NCI-H1930 (cell line): ENCODE results near the gene DNAJB11.

Source experiments
- DNase-seq, 2 experiments: peaks; one replicate each; lab custom pipeline; 2025; lab: John Stamatoyannopoulos, UW

Gene DNAJB11

DNA sequence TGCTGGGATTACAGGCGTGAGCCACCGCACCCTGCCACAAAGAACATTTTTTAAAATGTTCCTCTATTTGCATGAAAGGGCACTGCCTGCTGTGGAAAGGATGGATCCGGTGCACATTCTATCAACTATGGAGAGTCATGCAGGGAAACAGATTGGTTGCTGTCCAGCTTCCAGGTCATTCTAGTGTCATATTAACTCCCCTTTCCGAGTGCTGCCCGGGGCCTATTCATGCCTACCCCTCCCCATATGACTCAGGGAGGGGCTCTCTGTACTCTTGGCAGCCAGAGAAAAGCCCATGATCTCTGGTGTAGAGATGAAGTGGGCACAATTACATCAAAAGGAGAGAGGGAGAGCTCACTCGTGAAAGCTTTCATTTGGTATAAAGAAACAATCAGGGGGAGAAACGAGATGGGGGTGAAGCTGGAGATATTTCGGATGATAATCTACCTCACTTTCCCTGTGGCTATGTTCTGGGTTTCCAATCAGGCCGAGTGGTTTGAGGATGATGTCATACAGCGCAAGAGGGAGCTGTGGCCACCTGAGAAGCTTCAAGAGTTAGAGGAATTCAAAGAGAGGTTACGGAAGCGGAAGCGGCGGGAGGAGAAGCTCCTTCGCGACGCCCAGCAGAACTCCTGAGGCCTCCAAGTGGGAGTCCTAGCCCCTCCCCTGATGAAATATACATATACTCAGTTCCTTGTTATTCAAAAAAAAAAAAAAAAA lies 26.2 kb downstream of the DNAJB11 start:
- no peak for DNase-seq

DNA sequence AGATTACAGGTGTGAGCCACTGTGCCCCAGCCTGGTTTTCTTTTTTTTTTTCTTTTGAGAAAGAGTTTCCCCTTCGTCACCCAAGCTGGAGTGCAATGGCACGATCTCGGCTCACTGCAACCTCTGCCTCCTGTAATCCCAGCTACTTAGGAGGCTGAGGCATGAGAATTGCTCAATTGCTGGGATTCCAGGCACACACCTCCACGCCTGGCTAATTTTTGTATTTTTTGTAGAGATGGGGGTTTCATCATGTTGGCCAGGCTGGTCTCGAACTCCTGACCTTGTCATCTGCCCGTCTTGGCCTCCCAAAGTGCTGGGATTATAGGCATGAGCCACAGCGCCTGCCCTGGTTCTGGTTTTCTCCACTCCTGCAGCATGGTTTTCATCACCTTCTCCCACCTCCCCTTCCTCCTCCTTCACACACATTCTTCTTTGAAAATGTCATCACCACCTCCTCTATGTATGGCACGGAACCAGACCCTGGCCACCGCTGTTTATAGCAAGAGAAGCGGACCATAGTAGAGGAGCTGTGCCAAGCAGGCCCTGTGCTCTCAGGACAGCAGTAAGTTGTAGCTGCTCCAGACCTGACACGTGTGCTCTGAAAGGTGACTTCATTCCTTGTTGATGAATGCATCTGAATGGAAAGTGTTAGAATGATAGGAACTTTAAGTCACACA lies 27.7 kb downstream of the DNAJB11 start:
- DNase-seq: no peak

DNA sequence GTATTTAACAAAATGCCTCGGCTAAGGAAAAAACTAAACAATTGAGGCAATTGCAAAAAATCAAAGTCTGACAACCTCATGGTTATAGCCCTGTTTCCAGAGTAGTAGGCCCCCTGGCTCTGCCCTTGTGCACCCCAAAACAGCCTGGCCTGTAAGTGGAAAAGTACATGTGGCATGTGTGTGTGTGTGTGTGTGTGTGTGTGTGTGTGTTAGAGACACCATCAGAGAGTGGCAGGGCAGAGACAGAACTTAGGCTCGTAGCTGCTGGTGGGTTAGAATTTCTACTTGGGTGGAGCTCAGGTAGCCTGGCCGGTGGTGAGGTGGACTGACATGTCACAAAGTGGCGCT lies 28.2 kb downstream of the DNAJB11 start:
- no peak for DNase-seq

DNA sequence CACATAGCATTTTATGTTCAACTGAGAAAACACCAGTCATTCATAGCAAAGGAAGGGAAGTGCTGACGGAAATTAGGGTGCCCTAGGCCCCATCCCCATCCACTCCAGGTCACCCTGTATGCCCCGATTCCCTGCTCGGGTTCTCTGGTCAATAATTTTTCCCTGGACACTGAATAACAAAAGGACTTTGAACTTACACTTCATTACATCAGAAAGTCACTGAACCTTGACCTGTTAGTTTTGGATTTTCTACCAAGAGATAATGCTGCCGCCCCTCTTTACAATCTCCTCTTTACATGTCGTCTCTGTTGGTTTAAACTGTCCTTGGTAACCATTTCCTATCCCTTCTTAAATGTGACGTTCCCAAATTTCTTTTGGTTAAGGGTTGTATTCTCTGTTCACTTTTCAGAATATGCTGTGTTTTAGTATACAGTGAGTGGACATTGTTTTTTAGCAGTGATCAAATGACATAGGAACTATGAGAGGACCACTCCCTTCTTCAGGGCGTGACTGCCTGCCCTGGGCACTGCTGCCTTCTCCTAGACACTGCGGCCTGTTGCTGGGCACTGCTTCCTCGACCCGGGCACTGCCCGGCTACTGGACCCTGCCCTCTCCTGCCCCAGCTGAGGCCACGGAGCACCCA lies 28.7 kb downstream of the DNAJB11 start:
- DNase-seq: no peak

DNA sequence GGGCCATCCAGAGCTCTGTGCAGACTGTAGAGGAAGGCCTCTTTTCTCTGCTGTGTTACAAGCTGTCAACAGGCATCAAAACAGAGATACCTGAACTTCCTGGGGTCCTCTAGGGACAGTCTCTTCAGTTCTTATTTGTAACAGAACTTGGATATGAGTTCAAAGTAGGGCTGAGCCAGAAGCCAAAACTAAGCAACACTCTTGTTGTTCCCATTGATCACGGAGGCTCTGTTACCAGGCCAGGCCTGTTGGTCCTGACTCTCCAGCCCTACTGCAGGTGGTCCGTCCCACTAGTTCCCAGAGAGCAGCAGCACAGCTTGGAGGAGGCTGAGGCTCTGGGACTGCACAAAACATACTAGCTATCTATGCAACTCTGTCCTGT lies 29.3 kb downstream of the DNAJB11 start:
- no peak for DNase-seq

DNA sequence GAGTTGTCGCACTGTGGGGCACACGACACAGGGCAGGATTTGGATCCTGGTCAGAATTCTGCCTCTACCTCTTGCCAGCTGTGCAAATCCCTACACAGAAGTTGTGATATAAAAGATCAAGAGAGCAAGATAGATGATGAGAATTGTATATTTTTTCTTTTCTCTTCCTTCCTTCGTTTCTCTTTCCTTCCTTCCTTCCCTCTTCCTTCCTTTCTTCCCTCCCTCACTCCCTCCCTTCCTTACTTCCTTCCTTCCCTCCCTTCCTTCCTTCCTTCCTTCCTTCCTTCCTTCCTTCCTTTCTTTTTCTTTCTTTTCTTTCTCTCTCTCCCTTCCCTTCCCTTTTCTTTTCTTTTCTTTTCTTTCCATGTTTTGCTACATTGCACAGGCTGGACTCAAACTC lies 30.4 kb downstream of the DNAJB11 start:
- DNase-seq: no peak

DNA sequence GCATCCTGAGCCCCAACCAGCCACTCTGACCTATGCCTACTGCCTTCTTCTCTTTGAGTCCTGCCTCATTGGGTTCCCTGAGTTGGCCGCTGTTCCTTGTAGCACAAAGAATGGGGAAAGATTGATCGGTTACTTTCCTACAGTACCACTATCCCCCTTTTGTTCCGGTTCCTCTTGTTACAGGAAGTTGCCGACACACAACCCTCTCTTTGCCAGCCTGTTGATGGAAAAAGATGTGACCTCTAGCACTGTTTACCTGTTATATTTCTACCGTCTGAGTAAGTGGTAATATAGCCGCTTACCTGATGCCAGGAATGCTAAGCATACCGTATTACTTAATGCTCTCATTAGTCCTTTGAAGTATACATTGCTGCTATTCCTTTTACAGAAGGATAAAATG lies 32.6 kb downstream of the DNAJB11 start:
- no peak for DNase-seq

DNA sequence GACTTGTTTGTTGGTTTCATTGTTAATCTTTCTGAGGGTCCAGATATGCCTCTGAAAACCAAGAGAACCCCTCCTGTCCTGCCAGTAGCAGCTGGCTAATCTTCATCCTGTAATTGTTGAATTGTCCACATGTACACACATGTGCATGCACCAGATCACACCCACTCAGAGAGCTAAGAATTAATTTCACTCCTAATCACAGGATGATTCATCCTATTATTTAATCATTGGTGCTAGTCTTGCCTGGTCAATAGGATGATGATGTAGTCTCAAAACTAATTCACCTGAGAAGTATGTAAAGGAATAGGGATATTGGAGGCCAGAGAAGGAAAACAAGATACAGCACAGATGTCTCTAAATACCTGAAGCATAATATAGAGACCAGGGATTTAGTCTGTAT lies 34.6 kb downstream of the DNAJB11 start:
- no peak for DNase-seq

DNA sequence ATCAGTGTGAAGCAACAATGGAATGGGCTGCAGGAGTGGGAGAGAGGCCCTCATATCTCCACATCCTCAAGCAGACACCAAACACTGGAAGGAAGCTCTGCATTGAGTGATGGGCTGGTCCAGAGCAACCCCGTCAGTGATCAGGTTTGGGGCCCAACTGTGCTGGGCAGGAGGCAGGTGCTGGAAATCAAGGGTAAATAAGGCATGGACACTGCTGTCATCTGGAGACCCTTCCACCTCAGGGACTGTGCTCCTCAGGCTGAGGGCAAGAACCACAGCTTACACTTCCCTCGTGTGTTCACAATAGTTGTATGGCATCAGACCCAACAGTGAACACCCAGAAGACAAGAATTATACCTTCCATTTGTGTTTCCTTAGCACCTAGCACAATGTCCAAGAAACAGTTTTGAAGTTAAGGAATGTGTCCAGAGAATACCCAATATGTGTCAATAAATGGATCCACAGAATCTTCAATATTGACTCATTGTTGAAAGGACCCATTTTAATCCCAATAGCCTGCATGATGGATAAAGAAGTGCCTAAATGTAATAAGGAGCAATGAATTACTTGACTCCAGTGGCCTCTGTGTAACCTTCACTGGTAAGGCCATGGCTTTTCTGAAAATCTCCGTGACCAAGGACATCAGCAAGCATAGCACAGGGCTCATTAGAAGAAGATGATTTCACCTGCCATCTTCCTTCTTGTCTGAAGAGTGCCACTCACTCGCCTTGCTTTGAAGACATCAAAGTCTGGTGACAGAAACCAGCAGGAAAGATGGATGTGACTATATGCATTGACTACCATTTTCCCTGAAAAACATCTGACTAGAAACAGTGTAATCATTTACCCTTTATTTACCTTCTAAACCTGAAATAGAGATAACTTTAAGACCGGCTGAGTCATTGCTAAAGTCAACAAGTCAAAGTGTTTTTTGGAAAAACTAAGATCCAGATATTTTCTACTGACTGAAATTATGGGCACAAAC lies 35.3 kb downstream of the DNAJB11 start:
- no peak for DNase-seq

DNA sequence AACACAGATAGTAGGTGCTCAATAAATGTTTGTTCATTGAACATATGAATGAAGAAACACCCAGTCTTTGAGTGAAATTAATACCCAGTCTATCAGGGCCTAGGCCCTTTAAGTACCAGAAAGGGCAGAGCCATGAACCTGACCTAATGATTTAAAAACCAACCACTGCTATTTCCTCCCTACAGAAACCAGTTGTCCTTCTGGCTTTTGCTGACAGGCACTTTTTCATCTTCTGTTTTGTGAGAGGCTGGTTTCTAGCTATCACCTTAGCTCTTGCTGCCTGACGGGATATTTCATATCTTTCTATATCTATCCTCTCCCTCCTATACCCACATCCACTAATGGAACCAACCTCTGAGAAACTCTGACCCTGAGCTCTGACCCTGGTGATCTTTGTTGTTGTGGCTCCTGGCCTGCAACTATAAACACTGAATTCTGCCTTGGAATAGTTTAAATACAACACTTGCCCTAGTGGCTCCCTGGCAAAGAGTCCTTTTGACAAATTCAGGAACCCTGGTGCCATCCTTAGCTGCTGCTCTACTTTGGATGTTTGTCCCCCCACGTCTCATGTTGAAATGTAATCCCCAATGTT lies 38.2 kb downstream of the DNAJB11 start:
- no peak for DNase-seq

DNA sequence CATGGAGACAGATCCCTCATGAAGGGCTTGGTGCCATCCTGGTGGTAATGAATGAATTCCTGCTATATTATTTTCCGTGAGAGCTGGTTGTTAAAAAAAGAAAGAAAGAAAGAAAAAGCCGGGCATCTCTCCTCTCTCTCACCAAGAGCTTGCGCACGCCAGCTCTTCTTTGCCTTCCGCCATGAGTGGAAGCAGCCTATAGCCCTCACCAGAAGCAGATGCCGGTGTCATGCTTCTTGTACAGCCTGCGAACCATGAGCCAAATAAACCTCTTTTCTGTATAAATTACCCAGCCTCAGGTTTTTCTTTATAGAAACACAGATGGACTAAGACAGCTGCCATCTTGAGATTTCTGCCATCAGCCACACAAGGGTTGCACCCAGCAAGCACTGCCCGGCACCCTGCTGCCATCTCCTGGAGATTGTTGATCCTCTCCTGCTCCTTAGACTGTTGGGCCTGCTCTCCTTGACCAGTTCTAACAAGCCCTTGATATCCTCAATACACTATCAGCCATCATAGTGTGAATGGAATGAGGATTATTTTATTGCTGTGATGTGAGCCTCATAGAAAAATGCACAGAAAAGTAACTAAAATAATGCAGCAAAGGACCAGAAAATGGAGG lies 38.8 kb downstream of the DNAJB11 start:
- no peak for DNase-seq

DNA sequence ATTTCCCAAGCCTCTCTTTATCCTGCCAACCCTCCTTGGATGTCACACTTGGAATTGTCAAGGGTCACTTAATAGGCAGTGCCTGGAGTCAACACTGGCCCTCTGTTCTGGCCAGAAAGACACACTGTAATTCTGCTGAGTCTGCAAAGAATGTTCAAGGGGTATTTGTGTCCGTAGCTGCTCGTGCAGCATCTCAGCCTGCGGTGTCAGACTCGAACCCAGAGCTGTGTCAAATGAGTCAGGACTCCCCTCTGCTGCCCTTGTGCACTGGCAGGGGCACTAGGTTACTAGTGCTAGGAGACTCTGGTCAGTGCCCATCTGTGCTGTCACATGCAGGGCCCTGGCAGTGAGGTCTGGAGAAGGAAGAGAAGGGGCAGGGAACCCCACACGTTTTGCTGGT lies 41.5 kb downstream of the DNAJB11 start:
- no peak for DNase-seq

DNA sequence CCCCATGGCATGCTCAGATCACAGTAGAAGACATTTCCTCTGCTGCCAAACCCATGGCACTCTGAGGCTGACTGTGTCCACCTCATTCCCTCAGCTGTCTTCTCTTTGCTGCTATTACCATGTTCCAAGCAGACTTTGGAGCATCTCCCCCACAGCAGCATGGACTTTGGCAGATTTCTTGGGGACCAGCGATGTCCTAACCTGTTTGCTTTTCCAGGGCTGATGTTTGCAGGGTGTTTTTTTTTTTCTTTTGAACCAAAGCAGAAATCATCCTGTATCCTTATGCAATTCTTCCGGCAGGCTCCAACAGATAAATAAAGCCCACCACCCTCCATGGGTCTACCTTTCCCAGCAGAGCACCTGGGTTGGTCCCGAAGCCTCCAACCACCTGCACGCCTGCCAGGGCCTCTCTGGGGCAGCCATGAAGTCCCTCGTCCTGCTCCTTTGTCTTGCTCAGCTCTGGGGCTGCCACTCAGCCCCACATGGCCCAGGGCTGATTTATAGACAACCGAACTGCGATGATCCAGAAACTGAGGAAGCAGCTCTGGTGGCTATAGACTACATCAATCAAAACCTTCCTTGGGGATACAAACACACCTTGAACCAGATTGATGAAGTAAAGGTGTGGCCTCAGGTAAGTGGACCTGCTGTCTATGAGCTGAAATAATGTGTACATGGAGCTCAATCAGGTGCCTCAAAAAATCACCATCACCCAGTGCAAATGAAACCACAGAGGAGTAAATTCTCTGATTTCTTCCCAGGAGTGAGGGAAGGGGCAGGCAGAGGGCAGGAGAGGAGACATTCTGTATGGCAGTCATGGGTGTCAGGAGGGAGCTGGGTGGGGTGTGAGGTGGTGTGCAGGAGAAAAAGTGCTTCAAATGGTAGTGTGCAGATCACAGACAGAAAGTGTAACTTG lies 42.5 kb downstream of the DNAJB11 start, which contains the start of gene AHSG:
TSS of gene AHSG (plus strand) at position 340 of the 916 bp plus-strand sequence. CDS start at position 422, 82 bp downstream.
- no peak for DNase-seq

DNA sequence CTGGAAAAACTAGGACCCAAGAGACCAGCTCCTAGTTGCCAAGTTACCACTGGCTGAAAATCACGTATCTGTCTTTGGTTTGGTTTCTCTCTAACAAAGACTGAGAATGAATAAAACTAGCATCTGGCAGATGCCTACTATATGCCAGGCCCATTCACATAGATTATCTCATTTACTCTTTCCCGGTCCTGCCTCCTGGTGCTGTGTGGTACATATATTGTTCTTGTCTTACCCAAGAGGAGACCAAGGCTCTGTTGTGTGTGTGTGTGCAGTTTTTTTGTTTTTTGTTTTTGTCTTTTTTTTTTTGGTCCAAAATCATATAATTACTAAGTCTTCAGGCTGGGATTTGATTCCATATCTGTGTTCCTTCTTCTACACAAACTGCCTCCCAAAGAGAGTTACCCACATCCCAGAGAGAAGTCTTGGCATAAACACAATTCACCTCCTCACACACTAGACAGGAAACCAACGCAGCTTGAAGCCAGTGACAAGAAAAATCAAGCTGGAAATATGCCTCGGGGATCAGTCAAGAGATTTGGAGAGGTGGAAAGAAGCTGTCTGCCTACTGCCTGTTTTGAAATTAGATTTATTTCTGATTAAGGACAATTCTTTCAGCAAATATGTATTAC lies 43.2 kb downstream of the DNAJB11 start:
- DNase-seq: no peak

DNA sequence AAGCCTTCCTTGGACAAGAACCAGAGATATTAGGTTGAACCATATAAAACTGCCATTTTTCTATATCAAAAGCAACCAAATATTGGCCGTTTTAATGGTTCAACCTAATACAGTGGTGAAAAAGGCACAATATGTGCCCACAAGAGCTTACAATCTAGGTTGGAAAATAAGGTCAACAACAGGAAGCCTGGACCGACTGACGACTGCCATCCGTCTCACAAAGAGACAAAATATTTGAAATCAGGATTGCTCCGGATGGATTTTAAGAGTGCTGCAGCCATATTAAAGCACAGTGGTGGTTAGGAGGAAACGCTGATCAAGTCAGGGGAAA lies 43.7 kb downstream of the DNAJB11 start:
- no peak for DNase-seq

DNA sequence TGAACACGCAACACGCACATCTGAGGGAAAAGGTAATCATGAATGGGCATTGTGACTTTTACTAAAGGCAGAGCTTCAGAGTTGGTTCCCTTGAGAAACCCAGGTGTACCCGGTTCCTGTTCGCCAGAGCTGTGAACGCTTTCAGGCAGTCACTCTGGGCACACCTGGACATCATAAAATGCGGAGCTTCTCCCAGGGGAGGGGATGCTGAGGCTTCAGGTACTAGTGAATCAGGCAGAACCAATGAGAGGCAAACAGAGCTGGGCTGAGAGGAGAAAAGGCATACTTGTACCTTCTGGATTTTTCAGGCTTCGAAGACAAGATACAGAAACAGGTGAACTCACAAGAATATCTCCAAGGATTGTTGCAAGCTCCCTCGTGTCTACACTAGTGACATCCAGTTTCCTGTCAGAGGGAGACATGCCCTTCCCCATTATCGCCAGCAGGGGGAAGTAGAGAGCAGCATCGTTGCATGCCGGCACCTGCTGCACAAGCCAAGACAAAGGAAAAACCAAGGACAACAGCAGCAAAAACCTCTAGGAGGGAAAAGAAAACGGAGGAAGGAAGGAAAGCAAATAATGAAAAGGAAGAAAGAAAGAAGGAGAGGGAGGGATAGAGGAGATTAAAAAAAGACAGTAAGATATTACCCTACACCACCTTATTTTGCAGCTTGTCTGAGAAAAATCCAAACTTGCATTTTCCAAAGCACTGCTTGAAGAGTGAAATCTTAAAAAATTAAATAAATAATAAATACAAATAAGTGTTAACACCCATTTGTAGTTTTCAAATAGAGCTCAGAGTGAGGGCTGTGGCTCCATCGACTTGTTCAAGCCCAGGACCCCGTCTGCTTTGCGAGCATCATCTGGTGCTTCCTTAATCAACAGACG lies 44.3 kb downstream of the DNAJB11 start:
- DNase-seq: peak; percentile 46 to 65

DNA sequence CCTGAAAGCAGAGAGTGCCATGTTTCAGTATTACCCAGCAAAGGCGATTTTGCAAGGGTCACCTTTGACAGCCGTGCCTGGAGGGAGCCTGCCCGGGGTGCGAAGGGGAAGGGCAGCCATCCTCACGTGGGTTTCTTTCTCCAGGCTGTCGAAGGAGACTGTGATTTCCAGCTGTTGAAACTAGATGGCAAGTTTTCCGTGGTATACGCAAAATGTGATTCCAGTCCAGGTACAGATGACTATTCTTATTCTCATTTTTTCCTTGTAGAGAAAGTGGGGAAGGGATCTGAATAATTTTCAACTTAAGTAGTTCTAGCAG lies 45.7 kb downstream of the DNAJB11 start:
- DNase-seq: no peak

DNA sequence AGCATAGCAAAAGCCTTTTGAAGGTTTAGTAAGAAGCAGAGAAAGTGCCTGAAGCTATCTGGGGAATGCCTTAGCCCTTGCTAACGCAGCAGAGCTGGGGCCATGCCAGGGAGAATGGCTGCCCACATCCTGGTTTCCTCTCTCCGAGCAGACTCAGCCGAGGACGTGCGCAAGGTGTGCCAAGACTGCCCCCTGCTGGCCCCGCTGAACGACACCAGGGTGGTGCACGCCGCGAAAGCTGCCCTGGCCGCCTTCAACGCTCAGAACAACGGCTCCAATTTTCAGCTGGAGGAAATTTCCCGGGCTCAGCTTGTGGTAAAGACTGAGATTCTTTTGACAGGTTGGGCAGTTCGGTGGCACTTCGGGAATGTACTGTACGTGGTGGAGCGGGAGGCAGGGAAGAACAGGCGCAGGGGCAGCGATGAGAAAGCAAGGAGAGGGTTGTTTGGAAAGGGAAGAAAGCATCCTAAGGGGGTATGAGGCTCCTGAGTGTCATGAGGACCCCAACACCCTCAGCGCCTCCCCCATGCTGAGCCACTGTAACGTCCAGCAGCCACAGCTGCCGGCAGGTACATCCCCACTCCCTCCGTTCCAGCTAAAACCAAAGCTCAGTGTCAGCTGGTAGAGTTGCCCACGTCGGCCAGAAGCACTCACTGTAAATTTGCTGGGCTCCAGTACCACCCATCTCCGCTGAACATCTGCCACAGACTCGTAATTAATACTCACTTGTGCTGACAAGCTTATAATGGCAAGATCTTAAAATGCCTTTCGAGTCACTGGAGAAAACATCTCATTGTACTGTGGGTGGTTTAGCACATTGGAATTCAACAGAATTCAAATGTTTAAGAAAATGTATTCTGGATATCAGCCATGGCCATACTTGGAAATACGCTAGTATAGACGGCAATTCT lies 46.8 kb downstream of the DNAJB11 start:
- peak in 1 of 2 experiments; percentile 63 for DNase-seq
